ENCODE results near the gene SLC6A16.
"Not testable (repeated sequence)": the region's sequence is repeated elsewhere in the genome, so short reads cannot be mapped to it uniquely, and the experiment has no call there.

Gene SLC6A16

DNA sequence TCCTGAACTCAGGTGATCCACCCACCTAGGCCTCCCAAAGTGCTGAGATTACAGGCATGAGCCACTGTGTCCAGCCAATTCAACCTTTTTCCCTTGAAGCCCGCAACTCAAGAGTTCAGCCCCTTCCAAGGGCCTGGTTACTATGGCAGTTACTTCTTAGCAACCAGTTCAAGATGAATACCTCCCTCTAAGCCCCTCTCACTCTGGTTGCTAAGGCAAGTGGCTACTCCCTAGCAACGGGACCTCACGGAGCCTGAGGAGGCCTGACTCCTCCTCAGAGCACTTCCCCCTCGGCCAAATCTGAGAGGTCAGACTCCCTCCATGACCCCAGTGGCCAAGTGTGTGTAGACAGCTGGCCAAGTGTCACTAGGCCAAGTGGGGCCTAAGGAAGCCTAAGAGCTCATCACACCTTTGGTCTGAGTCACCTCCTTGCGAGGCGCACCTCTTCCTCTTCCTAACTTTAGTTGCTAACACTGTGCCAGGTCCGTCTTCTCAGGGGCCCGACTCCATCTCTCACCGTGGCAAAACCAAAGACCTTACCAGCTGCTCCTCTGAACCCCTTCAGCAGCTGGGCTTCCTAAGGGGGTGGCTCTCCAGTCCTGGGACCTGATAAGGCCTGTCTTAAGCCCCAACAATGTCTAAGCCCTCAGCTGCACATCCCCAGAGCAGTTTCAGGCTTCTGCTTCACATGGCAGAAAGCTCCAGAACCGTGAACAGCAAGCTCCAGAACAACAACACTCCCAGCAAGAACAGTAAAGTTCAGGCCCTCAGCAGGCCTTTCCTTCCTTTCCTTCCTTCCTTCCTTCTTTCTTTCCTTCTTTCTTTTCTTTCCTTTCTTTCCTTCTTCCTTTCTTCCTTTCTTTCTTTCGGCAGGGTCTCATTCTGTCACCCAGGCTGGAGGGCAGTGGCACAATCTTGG lies 19.8 kb upstream of the SLC6A16 start:
- no peak for DNase-seq

DNA sequence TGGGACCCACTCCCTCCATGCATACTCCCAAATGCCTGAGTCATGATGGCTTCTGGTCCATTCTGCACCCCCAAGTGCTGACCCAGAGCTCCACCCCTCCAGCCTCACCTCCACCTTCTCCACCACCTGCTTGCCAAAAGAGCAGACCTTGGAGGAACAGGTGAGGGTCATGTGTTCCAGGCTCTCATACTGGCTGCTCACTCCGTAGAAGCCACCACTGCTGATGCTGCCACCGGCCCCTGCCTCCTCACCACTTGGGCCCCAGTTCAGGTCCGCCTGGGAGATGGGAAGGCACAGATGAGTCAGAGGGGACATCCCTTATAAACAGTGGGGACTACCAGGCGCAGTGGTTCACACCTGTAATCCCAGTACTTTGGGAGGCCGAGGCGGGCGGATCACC lies 18.1 kb upstream of the SLC6A16 start:
- DNase-seq, result no peak

DNA sequence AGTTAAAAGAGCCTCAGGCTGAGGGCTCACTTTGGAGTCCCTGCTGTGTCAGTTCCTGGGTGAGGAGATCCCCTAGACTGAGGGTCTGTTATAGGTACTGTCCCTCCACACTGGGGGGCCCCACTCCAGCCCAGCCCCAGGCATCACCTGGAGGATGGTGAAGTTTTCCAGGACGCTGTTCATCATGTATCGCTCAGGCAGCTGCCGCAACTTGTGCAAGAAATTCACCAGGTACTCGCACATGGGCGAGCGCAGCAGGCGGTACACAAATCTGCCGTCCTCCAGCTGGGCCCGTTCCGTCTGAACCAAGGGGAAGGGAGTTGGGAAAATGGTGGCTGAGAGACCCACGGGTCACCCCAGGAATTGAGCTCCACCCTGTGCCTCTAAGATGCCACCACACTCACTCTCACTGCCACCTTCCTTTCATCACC lies 17.3 kb upstream of the SLC6A16 start:
- no peak for DNase-seq

DNA sequence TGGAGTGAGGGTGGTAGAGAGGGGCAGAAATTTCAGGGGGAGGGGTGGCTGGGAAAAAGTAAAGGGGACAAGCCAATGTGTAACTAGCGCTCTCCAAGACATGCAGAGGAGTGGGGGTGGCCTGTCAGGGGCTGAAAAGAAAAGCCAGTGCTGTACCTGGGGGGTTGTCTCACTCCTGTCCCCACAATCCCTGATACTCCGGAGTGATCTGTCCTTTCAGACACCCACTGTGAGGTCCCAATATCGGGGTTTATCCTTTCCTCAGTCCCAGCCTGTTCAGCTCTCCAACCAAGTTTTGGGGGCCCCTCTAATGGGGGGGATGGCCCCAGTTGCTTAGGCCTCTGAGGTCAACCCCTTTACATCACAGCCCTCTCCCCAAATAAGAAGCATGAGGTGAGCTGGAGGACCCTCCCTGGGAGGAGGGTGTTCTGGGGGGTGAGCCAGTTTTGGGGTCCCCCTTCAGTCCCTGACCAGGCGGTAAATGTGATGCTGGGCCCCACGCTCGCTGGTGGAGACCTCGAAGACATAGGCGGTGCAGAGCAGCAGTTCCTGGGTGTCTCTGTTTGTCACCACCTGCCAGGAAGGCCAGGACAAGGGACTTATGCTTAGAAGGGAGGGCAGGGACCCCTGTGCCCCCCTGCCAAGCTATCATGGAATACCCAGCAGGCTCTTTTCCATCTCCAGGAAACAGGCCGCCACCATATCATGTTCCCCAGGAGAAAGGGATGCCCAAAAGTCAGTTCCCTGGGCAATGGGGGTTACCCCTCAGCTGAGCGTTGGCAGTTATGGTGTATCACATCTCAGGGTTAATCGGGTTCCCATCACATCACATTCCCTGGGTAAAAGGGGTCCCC lies 16.1 kb upstream of the SLC6A16 start:
- no peak for DNase-seq

DNA sequence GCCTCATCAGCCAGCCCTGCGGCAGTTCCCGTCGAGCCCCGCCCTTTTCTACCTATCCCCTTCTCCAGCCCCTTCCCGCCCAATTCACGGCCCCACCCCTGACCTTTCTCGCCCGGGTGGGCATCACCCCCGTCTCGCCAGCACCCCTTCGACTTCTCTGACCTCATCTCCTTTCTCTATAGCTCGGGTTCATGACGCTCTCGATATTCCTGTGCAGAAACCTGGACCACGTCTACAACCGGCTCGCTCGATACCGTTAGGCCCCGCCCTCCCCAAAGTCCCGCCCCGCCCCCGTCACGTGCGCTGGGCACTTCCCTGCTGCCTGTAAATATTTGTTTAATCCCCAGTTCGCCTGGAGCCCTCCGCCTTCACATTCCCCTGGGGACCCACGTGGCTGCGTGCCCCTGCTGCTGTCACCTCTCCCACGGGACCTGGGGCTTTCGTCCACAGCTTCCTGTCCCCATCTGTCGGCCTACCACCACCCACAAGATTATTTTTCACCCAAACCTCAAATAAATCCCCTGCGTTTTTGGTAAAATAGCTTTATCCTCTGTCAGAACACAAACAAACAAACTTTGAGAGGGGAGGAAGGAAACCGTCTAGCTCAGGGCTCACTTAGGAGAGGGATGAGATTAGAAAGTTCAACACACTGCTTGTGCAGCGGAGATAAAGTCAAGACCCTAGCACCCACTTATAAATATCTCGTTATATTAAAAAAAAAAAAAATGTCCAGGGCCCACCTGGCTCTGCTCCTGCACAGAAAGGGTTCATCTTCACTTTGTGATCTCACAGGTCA lies 15.3 kb upstream of the SLC6A16 start:
- no peak for DNase-seq

DNA sequence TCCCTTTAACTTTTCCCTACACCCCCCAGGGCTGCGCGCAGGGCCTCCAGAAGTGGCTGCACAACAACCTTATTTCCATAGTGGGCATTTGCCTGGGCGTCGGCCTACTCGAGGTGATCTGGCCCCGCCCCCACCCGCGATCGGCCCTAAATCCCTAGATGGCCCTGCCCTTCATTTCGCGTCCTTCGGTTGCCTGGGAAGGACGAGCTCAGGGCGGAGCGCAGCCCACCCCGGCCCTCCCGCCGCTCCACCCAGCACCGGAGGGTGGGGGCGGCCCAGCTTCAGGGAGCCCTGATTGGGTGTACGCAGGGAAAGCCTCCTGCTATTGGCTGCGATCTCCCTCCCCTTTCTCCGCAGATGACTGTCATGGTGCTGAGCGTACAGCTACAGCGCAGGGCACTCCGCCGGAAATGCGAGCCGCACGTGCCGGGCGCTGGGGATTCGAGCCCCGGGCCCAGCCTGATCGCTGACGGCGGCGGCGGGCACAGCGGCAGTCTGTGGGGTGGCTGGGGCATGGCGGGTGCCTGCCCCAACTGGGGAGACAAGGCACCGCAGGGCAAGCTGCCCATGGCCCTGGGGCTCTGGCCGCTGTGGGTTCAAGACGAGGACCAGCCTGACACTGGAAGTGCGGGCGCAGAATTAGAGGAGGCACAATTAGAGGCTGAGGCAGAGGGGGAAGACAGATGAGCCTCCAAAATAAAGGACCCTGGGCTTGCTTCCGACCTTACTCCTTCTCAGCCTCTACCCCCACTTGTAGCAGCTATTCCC lies 14.5 kb upstream of the SLC6A16 start:
- DNase-seq, result no peak

DNA sequence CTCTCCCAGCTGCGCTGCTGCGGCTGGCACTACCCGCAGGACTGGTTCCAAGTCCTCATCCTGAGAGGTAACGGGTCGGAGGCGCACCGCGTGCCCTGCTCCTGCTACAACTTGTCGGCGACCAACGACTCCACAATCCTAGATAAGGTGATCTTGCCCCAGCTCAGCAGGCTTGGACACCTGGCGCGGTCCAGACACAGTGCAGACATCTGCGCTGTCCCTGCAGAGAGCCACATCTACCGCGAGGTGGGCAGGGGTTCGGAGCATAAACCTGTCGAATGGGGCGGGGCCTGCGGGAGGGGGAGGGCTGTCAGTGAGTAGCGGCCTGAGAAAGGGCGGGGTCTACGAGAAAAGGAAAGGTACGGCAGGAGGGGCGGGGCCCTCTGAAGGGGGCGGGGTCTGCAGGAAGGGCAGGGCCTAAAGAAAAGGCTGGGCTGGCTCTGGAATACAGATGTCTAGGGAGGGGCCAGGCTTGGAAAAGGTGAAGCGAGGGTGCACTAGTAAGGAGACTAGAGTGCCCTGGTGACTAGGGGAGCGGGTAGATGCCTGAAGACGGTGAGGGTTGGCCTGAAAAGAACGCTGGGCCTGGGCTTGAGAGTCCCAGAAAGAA lies 13.8 kb upstream of the SLC6A16 start:
- no peak for DNase-seq

DNA sequence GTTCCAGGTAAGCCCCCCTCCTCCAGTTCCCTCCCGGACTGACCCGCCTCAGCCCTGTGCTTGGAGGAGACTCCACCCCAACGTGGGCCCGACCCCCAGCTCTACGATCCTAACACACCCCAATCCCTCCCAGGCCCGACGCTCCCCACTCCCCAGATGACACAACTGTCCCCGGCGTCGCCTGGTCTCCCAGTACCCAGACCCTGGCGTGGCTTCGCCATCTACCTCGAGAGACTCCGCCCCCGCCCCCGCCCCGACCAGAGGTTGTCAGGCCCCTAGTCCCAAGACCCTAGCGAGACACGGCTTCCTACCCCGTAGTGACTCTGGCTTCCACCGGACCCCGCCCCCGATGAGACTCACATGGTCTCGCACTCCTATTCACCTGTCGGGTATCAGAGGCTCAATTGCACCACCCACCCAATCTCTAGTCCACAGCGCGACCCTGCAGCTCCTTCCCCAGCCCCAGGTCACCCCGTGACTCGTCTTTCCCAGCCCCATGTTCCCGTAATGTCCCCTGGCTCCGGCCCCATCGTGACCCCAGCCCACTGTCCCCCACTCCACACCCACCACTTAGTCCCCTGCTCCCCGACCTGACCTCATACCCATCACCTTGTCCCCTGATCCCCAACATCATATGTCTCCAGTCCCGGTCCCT lies 13.2 kb upstream of the SLC6A16 start:
- no peak for DNase-seq

DNA sequence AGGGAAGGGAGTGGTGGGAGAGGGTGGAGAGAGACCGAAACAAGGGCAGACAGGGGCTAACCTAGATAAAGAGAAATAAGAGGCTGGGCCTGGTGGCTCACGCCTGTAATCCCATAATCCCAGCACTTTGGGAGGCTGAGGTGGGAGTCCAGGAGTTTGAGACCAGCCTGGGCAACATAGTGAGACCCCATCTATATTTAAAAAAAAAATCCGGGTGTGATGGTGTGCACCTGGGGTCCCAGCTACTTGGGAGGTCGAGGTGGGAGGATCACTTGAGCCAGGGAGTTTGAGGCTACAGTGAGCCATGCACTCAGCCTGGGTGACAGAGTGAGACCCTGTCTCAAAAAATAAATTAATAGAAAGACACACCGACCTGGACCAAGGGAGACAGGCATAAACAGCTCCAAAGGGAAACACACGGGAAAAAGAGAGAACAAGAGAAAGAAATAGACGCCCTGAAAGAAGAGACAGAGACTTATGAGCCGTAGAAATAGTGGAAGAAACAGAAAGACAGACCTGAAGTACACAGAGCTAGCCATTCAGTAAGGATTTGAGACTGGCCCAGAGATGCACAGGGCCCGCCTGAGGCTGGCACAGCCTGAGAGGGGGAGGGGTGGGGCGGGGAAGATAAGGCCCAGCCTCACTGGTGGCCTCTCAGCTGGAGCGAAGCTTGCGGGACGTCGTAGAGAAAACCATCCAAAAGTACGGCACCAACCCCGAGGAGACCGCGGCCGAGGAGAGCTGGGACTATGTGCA lies 12.5 kb upstream of the SLC6A16 start:
- DNase-seq, result no peak

DNA sequence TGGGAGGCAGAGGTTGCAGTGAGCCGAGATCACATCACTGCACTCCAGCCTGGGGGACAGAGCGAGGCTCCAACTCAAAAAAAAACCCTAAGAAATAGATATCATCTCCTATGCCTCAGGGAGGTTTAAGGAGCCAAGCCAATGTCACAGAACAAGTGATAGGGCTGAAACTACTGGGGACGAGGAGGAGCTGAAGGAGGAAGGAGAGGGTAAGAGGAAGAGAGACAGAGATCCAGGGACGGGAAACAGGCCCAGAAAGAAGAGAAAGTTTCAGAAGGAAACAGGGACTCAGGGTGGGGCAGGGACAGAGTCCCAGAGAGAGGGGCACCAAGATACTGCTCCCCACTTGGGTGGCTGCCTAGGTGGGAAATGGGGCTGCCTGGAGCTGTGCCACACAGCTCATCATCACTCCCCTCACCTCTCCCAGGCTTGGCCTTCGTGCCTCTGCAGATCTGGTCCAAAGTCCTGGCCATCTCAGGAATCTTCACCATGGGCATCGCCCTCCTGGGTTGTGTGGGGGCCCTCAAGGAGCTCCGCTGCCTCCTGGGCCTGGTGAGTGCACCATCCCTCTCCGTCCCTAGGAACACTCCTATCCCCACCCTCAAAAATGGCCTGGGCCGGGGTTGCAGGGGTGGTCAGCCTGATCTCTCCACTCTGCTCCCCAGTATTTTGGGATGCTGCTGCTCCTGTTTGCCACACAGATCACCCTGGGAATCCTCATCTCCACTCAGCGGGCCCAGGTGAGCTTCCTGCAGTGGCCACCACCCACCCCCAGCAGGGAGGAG lies 11.7 kb upstream of the SLC6A16 start:
- DNase-seq, result no peak

DNA sequence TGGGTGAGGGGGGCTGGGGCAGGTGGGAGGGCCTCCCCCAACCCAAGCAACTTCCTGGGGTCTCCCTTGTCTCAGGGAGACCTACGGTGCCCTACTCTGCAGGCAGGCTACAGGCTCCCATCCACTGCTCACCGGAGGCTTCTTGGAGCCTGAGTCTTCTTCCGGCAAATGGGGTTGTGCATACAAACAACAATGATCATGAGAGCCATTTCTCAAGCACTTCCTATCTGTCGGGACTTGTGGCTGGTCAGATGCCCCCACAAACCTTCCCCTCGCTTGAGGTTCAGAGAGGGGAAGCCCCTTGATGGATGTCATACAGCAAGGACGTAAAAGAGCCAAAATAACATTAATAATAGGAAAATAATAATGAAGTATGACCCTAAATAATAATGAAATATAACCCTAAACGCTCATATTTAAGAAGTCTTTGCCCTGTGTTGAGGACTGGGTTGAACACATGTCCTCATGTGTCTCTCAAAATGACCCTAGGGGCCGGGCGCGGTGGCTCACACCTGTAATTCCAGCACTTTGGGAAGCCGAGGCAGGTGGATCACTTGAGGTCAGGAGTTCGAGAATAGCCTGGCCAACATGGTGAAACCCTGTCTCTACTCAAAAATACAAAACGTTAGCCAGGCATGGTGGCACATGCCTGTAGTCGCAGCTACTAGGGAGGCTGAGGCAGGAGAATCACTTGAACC lies 10.9 kb upstream of the SLC6A16 start:
- no peak for DNase-seq

DNA sequence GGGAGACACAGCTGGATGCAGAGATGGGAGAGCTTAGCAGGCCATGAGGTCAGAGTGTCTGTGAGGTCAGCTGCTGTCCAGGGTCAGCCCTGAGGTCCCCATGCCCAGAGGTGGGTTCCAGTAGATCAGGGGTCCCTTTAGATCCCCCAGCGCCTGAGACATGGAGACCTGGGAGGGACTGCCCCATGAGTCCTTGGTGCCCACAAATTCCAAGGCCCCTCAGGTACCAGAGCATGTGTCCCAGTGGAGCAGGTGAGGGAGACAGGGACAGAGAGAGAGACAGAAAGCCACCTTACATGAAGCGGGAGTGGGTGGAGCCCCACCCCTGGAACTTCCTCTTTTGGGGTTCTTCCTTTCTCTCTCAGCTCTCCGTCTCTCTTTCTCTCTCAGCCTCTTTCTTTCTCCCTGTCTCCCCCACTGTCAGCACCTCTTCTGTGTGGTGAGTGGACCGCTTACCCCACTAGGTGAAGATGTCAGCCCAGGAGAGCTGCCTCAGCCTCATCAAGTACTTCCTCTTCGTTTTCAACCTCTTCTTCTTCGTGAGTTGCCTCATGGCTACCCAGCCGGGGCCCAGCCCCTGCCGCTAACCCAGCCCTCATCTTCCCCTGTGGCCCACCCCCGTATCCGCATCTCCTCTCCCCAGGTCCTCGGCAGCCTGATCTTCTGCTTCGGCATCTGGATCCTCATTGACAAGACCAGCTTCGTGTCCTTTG lies 10.2 kb upstream of the SLC6A16 start, which contains the start of gene CD37:
TSS of gene CD37 (plus strand) at position 336 of the 713 bp plus-strand sequence. CDS start at position 471, 135 bp downstream.
- peak; percentile 60 for DNase-seq

DNA sequence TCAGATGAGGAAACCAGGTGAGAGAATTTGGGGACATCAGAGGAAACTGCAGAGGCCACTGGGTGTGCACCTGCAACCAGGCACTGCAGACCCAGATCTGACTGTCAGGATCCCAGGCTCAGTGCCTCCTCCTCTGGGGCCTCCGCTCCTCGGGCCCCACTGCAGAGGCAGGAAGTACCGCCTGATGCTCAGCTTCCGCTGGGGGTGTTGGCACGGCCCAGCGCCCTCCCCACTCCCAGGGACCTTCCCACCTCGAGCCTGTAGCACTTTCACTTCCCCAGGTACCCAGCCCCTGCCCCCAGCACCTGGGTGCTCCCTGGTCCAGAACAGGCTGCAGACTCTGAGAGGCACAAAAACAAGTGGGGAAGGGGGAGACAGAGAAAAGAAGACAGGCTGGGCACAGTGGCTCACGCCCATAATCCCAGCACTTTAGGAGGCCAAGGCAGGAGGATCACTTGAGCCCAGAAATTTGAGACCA lies 8.9 kb upstream of the SLC6A16 start:
- peak; percentile 70 for DNase-seq

DNA sequence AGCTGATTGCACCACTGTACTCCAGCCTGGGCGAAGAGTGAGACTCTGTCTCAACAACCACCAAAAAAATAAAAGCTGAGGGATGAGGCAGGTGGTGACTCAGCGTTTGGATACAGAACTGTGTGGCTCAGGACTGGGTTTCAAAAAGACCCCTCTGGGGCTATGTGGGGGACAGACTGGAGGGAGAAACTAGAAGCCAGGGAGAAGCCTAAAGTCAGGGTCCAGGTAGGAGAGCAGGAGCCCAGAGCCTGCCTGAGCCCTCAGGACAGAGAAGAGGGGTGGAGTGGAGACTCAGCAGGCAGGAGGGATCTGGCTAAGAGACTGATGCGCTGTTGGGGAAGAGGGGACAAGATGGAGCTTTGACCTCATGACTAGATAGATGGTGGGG lies 8.4 kb upstream of the SLC6A16 start:
- DNase-seq, result no peak

DNA sequence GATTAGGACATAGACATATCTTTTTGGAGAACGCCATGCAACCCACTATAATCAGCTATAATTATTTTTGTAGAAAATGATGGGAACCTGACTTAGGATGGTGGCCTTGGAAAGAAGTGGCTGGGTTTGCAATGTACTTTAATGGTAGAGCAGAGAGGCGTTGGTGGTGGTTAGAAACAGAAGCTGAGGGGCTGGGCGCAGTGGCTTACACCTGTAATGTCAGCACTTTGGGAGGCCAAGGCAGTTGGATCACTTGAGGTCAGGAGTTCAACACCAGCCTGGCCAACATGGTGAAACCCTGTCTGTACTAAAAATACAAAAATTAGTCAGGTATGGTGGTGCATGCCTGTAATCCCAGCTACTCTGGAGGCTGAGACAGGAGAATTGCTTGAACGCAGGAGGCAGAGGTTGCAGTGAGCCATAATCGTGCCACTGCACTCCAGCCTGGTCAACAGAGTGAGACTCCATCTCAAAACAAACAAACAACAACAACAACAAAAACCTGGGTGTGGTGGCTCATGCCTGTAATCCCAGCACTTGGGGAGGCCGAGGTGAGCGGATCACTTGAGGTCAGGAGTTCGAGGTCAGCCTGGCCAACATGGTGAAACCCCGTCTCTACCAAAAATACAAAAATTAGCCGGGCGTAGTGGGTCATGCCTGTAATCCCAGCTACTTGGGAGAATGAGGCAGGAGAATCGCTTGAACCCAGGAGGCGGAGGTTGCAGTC lies 7.9 kb upstream of the SLC6A16 start:
- DNase-seq, result not testable (repeated sequence)

DNA sequence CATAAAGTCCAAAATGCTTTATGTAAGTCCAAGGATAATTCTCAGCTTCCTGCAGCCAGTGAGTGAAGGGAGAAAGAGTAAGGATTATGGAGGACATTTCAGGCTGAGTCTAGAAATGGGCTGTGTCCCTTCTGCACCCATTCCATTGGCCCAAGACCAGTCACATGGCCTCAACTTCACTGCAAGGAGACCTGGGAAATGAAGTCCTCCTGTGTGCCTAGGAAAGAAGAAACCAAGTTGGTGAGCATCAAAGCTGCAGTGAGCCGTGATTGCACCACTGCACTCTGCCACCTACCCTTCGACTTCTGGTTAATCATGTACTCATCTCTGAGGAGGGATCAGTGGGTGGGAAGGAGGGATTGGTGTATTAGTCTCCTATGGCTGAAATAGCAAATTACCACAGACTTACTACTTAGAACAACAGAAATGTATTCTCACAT lies 6.6 kb upstream of the SLC6A16 start:
- peak; percentile 31 for DNase-seq

DNA sequence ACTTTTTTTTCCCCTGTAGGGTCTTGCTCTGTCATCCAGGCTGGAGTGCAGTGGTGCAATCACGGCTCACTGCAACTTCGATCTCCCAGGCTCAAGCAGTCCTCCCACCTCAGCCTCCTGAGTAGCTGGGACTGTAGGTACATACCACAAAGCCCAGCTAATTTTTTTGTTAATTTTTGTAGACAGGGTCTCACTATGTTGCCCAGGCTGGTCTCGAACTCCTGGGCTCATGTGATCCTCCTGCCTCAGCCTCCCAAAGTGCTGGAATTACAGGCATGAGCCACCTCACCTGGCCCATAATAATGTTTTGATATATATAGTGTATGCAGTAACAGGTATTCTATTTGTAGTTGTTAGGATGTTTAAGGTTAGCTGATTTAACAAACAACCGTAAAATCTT lies 6.2 kb upstream of the SLC6A16 start:
- DNase-seq, result not testable (repeated sequence)

Measured in activated gamma-delta T cell treated with Interleukin-2 at 50 U/mL for 16 hours (primary cell).